Measurements from ENCODE around the gene IDE. TPM values are rescaled to one million over a fixed set of nuclear protein-coding genes. Genes with fewer than 3 reads are reported as not detected.

IDE gene
- total RNA-seq, 1 experiment from 2014 or later, result 55.8 TPM

DNA sequence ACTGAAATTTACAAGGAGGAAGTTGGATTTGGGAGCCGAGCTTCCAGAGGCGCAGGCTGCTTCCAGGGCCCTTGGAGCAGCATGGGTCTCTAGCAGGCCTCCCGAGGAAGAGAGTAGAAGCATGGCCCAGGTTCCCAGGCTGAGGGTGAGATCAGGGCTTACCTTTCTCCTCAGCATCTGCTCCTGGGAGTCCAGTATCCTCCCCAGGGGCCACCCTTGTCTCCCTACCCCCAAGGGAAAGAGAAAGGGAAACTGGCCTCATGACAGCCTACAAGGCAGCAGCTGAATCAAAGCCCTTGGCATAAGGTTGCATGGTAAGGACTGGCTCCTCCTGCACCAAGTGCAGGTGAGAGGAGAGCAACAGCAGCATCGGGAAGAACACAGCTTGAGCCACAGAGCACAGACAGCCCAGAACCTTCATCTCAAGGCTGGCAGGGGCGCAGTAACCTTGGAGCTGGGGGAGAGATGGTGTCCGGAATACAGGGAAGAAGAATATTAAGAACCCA lies 168.4 kb downstream of the IDE start:
- Histone ChIP-seq H3K9me2 (ENCODE audit: insufficient read depth) (no peaks in the 10 kb centered on the region), H3K79me2 (ENCODE audit: insufficient read depth, low read length) (no peaks in the 10 kb centered on the region), H3K4me3 (replicated peaks in 1 of 2; ENCODE audit: low read depth in 1 of 2, low read length in 2 of 2) (no peak overlapping the region), H3K9ac (ENCODE audit: low read length) (no peak overlapping the region), H3K36me3 (ENCODE audit: control insufficient read depth in 1 of 2, insufficient read depth in 2 of 2, low read length in 2 of 2) (no peaks in the 10 kb centered on the region), H3K27ac (ENCODE audit: low read depth, low read length) (no peak overlapping the region), H3K27me3 (ENCODE audit: insufficient read depth, low read length) (no peaks in the 10 kb centered on the region), H3K4me2 (ENCODE audit: low read length) (no peak overlapping the region), H2AFZ (ENCODE audit: low read depth, low read length, poor library complexity, severe bottlenecking) (no peak overlapping the region), H3K9me3 (ENCODE audit: control insufficient read depth in 1 of 2, insufficient read depth in 1 of 2, low read depth in 1 of 2, low read length in 2 of 2) (no peaks in the 10 kb centered on the region), H3K4me1 (ENCODE audit: control insufficient read depth in 1 of 2, insufficient read depth in 2 of 2, low read length in 2 of 2) (peaks cover 0 to 10% of the 10 kb centered on the region in 2 experiments; a peak in 2 of 4 replicates), H4K20me1 (ENCODE audit: insufficient read depth) (no peaks in the 10 kb centered on the region)
- DNase-seq (ENCODE audit: low read depth, low spot score) (no peak), ATAC-seq (no peak)
- intact Hi-C loops (cut with micrococcal nuclease), result no loop called here
- BruUV-seq (replicated peaks), result no TSS peak
- ChIA-PET RAD21 (ENCODE audit: low non-redundant PET in 1 of 2, low total read pairs in 2 of 2, uncharacterized antibody in 2 of 2, unreplicated experiment in 2 of 2) (no interaction called here), POLR2A (no interaction called here), CTCF (no interaction called here)
- TF ChIP-seq SRF (IDR thresholded peaks at IDR 0.05; ENCODE audit: low read depth) (no peak), ELF1 (IDR thresholded peaks at IDR 0.05; ENCODE audit: borderline replicate concordance, low read depth) (no peak), EGR1 (IDR thresholded peaks at IDR 0.05; ENCODE audit: low read depth) (no peak), ZNF274 (IDR thresholded peaks at IDR 0.05; ENCODE audit: low read depth, low read length) (no peak), JUND (IDR thresholded peaks at IDR 0.05) (no peak), SIN3A (IDR thresholded peaks at IDR 0.05; ENCODE audit: low read depth) (no peak), CEBPB (IDR thresholded peaks at IDR 0.05; ENCODE audit: low read depth) (no peak), EZH2 (IDR thresholded peaks at IDR 0.05) (no peak), EZH2phosphoT487 (IDR thresholded peaks at IDR 0.05; ENCODE audit: borderline replicate concordance) (no peak), RAD21 (IDR thresholded peaks at IDR 0.05; ENCODE audit: low read depth) (no peak)
- TF ChIP-seq, protein P1, sequence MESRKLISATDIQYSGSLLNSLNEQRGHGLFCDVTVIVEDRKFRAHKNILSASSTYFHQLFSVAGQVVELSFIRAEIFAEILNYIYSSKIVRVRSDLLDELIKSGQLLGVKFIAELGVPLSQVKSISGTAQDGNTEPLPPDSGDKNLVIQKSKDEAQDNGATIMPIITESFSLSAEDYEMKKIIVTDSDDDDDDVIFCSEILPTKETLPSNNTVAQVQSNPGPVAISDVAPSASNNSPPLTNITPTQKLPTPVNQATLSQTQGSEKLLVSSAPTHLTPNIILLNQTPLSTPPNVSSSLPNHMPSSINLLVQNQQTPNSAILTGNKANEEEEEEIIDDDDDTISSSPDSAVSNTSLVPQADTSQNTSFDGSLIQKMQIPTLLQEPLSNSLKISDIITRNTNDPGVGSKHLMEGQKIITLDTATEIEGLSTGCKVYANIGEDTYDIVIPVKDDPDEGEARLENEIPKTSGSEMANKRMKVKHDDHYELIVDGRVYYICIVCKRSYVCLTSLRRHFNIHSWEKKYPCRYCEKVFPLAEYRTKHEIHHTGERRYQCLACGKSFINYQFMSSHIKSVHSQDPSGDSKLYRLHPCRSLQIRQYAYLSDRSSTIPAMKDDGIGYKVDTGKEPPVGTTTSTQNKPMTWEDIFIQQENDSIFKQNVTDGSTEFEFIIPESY (IDR thresholded peaks at IDR 0.05; ENCODE audit: extremely low read depth, insufficient replicate concordance, low read length), result no peak
- TF ChIP-seq, protein P2, sequence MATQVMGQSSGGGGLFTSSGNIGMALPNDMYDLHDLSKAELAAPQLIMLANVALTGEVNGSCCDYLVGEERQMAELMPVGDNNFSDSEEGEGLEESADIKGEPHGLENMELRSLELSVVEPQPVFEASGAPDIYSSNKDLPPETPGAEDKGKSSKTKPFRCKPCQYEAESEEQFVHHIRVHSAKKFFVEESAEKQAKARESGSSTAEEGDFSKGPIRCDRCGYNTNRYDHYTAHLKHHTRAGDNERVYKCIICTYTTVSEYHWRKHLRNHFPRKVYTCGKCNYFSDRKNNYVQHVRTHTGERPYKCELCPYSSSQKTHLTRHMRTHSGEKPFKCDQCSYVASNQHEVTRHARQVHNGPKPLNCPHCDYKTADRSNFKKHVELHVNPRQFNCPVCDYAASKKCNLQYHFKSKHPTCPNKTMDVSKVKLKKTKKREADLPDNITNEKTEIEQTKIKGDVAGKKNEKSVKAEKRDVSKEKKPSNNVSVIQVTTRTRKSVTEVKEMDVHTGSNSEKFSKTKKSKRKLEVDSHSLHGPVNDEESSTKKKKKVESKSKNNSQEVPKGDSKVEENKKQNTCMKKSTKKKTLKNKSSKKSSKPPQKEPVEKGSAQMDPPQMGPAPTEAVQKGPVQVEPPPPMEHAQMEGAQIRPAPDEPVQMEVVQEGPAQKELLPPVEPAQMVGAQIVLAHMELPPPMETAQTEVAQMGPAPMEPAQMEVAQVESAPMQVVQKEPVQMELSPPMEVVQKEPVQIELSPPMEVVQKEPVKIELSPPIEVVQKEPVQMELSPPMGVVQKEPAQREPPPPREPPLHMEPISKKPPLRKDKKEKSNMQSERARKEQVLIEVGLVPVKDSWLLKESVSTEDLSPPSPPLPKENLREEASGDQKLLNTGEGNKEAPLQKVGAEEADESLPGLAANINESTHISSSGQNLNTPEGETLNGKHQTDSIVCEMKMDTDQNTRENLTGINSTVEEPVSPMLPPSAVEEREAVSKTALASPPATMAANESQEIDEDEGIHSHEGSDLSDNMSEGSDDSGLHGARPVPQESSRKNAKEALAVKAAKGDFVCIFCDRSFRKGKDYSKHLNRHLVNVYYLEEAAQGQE (IDR thresholded peaks at IDR 0.05; ENCODE audit: low read depth), result no peak
